Stimulated activated CD8-positive, alpha-beta memory T cell treated with anti-CD3 and anti-CD28 coated beads, Interleukin-2, amount 100 ng/mL, for 1 hour (primary cell): Measurements from ENCODE around the gene TCAP.
"Not testable (repeated sequence)": the region's sequence is repeated elsewhere in the genome, so short reads cannot be mapped to it uniquely, and the experiment has no call there.

Experiments used
- DNase-seq, 2 donors: peaks; one replicate each; pipeline ENCODE4 v3.0.0-alpha.2; 2020; ENCODE audit warnings: low read depth in 2 of 2

Gene TCAP

GRCh38 chr17:39679521-39680192 lies 14.5 kb downstream of the TCAP start:
- no peak for DNase-seq

GRCh38 chr17:39683295-39683939 lies 18.3 kb downstream of the TCAP start:
- no peak for DNase-seq

- no peak for DNase-seq
Measured at GRCh38 chr17:39684369-39685192, 19.4 kb downstream of the TCAP start.

- no peak for DNase-seq
Measured at GRCh38 chr17:39687101-39687545, 22.0 kb downstream of the TCAP start.

- DNase-seq = peak; percentile 65 to 71
Measured at GRCh38 chr17:39687546-39688474, 22.7 kb downstream of the TCAP start, which contains the start of gene PGAP3. PGAP3 (minus strand) TSS chr17:39688057; CDS start chr17:39688014, 43 bp downstream.

- no peak for DNase-seq
Measured at GRCh38 chr17:39688475-39688835, 23.3 kb downstream of the TCAP start.

GRCh38 chr17:39688945-39689344 lies 23.8 kb downstream of the TCAP start:
- DNase-seq = no peak

GRCh38 chr17:39694593-39694992 lies 29.4 kb downstream of the TCAP start:
- DNase-seq = no peak

GRCh38 chr17:39695089-39695474 lies 29.9 kb downstream of the TCAP start:
- DNase-seq = no peak

GRCh38 chr17:39696731-39697130 lies 31.6 kb downstream of the TCAP start:
- no peak for DNase-seq

GRCh38 chr17:39697961-39698360 lies 32.8 kb downstream of the TCAP start:
- no peak for DNase-seq

- not testable (repeated sequence) for DNase-seq
Measured at GRCh38 chr17:39699157-39699817, 34.1 kb downstream of the TCAP start.

- DNase-seq = no peak
Measured at GRCh38 chr17:39699818-39700147, 34.6 kb downstream of the TCAP start, which contains the start of gene ERBB2. ERBB2 (plus strand) TSS chr17:39700064; CDS start chr17:39700239, 175 bp downstream.

- DNase-seq = no peak
Measured at GRCh38 chr17:39700148-39700987, 35.2 kb downstream of the TCAP start.

- DNase-seq = no peak
Measured at GRCh38 chr17:39701012-39701783, 36.0 kb downstream of the TCAP start.

- no peak for DNase-seq
Measured at GRCh38 chr17:39701784-39702422, 36.8 kb downstream of the TCAP start.

- DNase-seq = no peak
Measured at GRCh38 chr17:39702901-39703893, 38.0 kb downstream of the TCAP start.

- no peak for DNase-seq
Measured at GRCh38 chr17:39703913-39704312, 38.8 kb downstream of the TCAP start.
